A549 treated with AZD2906 at 1 μM for 4 hours (cell line): ENCODE data around the gene GKN1. TPM values are rescaled to one million over a fixed set of nuclear protein-coding genes. Genes with fewer than 3 reads are reported as not detected.

Experiments
- total RNA-seq: library from RNA; stranded (reverse); fragments of 200-300 nt; extraction: Qiagen RNA extraction; gene quantifications from 5 replicates; pipeline ENCODE4 v1.2.3, GENCODE V29; 2022

GKN1 gene
- total RNA-seq, result 0.37 to 0.77 TPM (median 0.66 TPM) in 5 replicates

DNA sequence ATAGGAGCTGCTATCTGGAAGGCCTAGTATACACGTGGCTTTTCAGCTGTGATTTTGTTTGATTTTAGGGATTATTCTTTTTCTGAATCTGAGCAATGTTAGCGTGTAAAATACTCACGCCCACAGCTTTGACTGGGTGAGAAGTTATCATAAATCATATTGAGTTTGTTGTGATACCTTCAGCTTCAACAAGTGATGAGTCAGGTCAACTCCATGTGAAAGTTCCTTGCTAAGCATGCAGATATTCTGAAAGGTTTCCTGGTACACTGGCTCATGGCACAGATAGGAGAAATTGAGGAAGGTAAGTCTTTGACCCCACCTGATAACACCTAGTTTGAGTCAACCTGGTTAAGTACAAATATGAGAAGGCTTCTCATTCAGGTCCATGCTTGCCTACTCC is at the start of gene GKN1:
GKN1 (plus strand) TSS at position 386 of the 400 bp plus-strand sequence. CDS start 42 bp downstream, outside the sequence.

GRCh38 chr2:68952887-68953521 is 21.4 kb upstream of the GKN1 start, which contains the start of gene GKN2:
Gene GKN2, minus strand, starts transcription at chr2:68952893. Its CDS starts 32 bp downstream, at chr2:68952861.

GRCh38 chr2:69013142-69013839 is 38.9 kb downstream of the GKN1 start, which contains the start of gene ANTXR1:
Gene ANTXR1, plus strand, starts transcription at chr2:69013179. Its CDS starts 321 bp downstream, at chr2:69013500.

Other genes starting within 250 kb of the GKN1 start
- 0.16 to 0.35 TPM (median 0.22 TPM) in 5 replicates for gene ARHGAP25, start 239.8 kb upstream of the GKN1 start, total RNA-seq
- not detected in 5 replicates for gene BMP10, start 103.2 kb upstream of the GKN1 start, total RNA-seq
- gene GKN2, start 21.7 kb upstream of the GKN1 start, total RNA-seq, result 1.9 to 3.2 TPM (median 2.5 TPM) in 5 replicates
- gene ANTXR1, start 38.5 kb downstream of the GKN1 start, total RNA-seq, result 94.7 to 152 TPM (median 122 TPM) in 5 replicates